HepG2 (cell line): ENCODE measurements around the gene TSSK2.

Experiments
- BCLAF1 ChIP-seq: fragments of 450-650 bp; IDR thresholded peaks from 2 replicates; pipeline ENCODE4 v1.6.1; 2017; ENCODE audit warnings: mild to moderate bottlenecking
- CREB3 ChIP-seq: sonication (generic); formaldehyde crosslinking; IDR thresholded peaks from 2 replicates; pipeline ENCODE4 v1.5.0; 2020; ENCODE audit warnings: missing genetic modification reagents
- ISX ChIP-seq: sonication (generic); formaldehyde crosslinking; conservative IDR thresholded peaks from 2 replicates; pipeline ENCODE4 v1.5.0; 2020; ENCODE audit warnings: missing genetic modification reagents
- POLR2AphosphoS5 ChIP-seq: IDR thresholded peaks from 2 replicates; pipeline ENCODE4 v1.6.1; 2012; ENCODE audit warnings: low read depth, low read length
- PRPF4 ChIP-seq: fragments of 200-400 bp; formaldehyde crosslinking; IDR thresholded peaks from 2 replicates; pipeline ENCODE4 v1.6.1; 2016; ENCODE audit warnings: low read length, low read depth; ENCODE audit not compliant: poor library complexity, severe bottlenecking
- RERE ChIP-seq: IDR thresholded peaks from 2 replicates; pipeline ENCODE4 v1.6.1; 2016; ENCODE audit warnings: low read depth, missing genetic modification reagents, missing compliant biosample characterization
- SP2 ChIP-seq: sonication (generic); formaldehyde crosslinking; IDR thresholded peaks from 2 replicates; pipeline ENCODE4 v1.5.1; 2020; ENCODE audit warnings: mild to moderate bottlenecking, missing genetic modification reagents
- ZNF274 ChIP-seq: sonication (generic); formaldehyde crosslinking; IDR thresholded peaks from 2 replicates; pipeline ENCODE4 v1.5.1; 2020; ENCODE audit warnings: mild to moderate bottlenecking, missing genetic modification reagents
- ZNF431 ChIP-seq: sonication (generic); formaldehyde crosslinking; IDR thresholded peaks from 2 replicates; pipeline ENCODE4 v1.9.0; 2022; ENCODE audit warnings: missing genetic modification reagents, low read depth, mild to moderate bottlenecking, borderline replicate concordance
- ZNF780A ChIP-seq: sonication (generic); formaldehyde crosslinking; IDR thresholded peaks from 2 replicates; pipeline ENCODE4 v1.8.0; 2022; ENCODE audit warnings: mild to moderate bottlenecking, missing genetic modification reagents, moderate library complexity
- TF ChIP-seq, protein P1 (sequence below), 2 experiments: IDR thresholded peaks; 2 replicates each; pipeline ENCODE4 v1.6.1; 2011 to 2012; ENCODE audit warnings: low read length in 2 of 2, borderline replicate concordance in 1 of 2, low read depth in 1 of 2, mild to moderate bottlenecking in 1 of 2, moderate library complexity in 1 of 2
- TF ChIP-seq, protein P2 (sequence below): sonication (generic); formaldehyde crosslinking; IDR thresholded peaks from 2 replicates; pipeline ENCODE4 v1.5.0; 2020; ENCODE audit warnings: missing genetic modification reagents
- TF ChIP-seq, protein P3 (sequence below): sonication (generic); formaldehyde crosslinking; IDR thresholded peaks from 2 replicates; pipeline ENCODE4 v1.5.0; 2020; ENCODE audit warnings: mild to moderate bottlenecking, missing genetic modification reagents, moderate library complexity
- TF ChIP-seq, protein P4 (sequence below): sonication (generic); formaldehyde crosslinking; conservative IDR thresholded peaks from 2 replicates; pipeline ENCODE4 v1.4.0; 2020; ENCODE audit warnings: mild to moderate bottlenecking, missing genetic modification reagents, moderate library complexity

GRCh38 chr22:19085233-19085718 is 45.8 kb upstream of the TSSK2 start:
- TF ChIP-seq, protein P1, sequence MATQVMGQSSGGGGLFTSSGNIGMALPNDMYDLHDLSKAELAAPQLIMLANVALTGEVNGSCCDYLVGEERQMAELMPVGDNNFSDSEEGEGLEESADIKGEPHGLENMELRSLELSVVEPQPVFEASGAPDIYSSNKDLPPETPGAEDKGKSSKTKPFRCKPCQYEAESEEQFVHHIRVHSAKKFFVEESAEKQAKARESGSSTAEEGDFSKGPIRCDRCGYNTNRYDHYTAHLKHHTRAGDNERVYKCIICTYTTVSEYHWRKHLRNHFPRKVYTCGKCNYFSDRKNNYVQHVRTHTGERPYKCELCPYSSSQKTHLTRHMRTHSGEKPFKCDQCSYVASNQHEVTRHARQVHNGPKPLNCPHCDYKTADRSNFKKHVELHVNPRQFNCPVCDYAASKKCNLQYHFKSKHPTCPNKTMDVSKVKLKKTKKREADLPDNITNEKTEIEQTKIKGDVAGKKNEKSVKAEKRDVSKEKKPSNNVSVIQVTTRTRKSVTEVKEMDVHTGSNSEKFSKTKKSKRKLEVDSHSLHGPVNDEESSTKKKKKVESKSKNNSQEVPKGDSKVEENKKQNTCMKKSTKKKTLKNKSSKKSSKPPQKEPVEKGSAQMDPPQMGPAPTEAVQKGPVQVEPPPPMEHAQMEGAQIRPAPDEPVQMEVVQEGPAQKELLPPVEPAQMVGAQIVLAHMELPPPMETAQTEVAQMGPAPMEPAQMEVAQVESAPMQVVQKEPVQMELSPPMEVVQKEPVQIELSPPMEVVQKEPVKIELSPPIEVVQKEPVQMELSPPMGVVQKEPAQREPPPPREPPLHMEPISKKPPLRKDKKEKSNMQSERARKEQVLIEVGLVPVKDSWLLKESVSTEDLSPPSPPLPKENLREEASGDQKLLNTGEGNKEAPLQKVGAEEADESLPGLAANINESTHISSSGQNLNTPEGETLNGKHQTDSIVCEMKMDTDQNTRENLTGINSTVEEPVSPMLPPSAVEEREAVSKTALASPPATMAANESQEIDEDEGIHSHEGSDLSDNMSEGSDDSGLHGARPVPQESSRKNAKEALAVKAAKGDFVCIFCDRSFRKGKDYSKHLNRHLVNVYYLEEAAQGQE (IDR thresholded peaks at IDR 0.05; ENCODE audit: borderline replicate concordance in 1 of 2, low read depth in 1 of 2, low read length in 2 of 2), result no peak
- no peak for TF ChIP-seq ZNF274 (CRISPR knock-in tag)
- no peak for TF ChIP-seq ZNF431 (CRISPR knock-in tag)
- TF ChIP-seq CREB3, result no peak
- TF ChIP-seq, protein P2, sequence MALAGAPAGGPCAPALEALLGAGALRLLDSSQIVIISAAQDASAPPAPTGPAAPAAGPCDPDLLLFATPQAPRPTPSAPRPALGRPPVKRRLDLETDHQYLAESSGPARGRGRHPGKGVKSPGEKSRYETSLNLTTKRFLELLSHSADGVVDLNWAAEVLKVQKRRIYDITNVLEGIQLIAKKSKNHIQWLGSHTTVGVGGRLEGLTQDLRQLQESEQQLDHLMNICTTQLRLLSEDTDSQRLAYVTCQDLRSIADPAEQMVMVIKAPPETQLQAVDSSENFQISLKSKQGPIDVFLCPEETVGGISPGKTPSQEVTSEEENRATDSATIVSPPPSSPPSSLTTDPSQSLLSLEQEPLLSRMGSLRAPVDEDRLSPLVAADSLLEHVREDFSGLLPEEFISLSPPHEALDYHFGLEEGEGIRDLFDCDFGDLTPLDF (CRISPR knock-in tag), result no peak
- no peak for TF ChIP-seq BCLAF1
- TF ChIP-seq POLR2AphosphoS5, result no peak
- TF ChIP-seq RERE (CRISPR knock-in tag), result no peak
- TF ChIP-seq, protein P3, sequence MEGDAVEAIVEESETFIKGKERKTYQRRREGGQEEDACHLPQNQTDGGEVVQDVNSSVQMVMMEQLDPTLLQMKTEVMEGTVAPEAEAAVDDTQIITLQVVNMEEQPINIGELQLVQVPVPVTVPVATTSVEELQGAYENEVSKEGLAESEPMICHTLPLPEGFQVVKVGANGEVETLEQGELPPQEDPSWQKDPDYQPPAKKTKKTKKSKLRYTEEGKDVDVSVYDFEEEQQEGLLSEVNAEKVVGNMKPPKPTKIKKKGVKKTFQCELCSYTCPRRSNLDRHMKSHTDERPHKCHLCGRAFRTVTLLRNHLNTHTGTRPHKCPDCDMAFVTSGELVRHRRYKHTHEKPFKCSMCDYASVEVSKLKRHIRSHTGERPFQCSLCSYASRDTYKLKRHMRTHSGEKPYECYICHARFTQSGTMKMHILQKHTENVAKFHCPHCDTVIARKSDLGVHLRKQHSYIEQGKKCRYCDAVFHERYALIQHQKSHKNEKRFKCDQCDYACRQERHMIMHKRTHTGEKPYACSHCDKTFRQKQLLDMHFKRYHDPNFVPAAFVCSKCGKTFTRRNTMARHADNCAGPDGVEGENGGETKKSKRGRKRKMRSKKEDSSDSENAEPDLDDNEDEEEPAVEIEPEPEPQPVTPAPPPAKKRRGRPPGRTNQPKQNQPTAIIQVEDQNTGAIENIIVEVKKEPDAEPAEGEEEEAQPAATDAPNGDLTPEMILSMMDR (CRISPR knock-in tag), result peak; percentile 60
- TF ChIP-seq, protein P4, sequence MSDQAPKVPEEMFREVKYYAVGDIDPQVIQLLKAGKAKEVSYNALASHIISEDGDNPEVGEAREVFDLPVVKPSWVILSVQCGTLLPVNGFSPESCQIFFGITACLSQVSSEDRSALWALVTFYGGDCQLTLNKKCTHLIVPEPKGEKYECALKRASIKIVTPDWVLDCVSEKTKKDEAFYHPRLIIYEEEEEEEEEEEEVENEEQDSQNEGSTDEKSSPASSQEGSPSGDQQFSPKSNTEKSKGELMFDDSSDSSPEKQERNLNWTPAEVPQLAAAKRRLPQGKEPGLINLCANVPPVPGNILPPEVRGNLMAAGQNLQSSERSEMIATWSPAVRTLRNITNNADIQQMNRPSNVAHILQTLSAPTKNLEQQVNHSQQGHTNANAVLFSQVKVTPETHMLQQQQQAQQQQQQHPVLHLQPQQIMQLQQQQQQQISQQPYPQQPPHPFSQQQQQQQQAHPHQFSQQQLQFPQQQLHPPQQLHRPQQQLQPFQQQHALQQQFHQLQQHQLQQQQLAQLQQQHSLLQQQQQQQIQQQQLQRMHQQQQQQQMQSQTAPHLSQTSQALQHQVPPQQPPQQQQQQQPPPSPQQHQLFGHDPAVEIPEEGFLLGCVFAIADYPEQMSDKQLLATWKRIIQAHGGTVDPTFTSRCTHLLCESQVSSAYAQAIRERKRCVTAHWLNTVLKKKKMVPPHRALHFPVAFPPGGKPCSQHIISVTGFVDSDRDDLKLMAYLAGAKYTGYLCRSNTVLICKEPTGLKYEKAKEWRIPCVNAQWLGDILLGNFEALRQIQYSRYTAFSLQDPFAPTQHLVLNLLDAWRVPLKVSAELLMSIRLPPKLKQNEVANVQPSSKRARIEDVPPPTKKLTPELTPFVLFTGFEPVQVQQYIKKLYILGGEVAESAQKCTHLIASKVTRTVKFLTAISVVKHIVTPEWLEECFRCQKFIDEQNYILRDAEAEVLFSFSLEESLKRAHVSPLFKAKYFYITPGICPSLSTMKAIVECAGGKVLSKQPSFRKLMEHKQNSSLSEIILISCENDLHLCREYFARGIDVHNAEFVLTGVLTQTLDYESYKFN (CRISPR knock-in tag), result no peak
- TF ChIP-seq ZNF780A (CRISPR knock-in tag), result no peak
- TF ChIP-seq ISX (CRISPR knock-in tag), result no peak
- TF ChIP-seq PRPF4, result no peak
- no peak for TF ChIP-seq SP2 (CRISPR knock-in tag)
